Suppressor macrophage treated with lipopolysaccharide for 1 hour (primary cell): ENCODE results near the gene ITGA2.
A peak's percentile ranks its signal among the peaks of the same experiment; 100 is the strongest.
"Not testable (repeated sequence)": the region's sequence is repeated elsewhere in the genome, so short reads cannot be mapped to it uniquely, and the experiment has no call there.

Experiments used
- DNase-seq, 3 donors: peaks; one replicate each; pipeline ENCODE4 v3.0.0-alpha.2; 2020 to 2022

Gene ITGA2

DNA sequence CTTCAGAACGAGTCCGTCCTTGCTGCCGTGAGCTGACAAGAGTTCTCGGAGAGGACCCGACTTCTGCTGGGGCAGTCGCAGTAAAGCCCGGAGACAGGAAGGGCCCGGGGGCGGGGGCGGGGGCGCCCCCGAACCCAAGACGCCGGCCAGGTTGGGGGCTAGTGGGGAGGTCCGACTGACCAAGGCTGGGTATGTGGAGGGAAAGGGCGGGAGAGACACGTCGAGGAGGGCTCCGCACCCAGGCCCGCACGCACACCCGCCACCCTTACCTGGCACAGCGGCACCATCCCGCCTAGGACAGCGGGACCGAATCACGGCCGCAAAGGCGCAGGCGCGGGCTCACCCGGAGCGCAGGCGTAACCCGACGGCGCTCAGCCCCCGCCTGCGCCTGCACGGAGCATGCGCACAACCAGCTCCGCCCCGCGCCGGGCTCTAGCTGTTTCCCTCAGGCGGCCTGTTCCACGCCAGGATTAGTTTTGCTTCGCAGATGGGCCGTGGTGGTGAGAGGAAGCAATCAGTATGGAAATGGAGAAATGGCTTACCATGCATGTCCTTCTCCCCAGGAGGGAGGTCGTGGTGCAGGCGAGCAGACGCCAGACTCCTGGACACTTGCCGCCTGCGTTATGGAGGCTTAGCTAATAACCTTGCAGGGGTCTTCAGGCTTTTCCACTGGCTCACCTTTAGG lies 120.4 kb downstream of the ITGA2 start, which contains the start of gene MOCS2:
MOCS2 (minus strand) TSS at position 315 of the 685 bp plus-strand sequence. CDS start 2,583 bp downstream, outside the sequence.
- peak; percentile 95 to 97 (median 97) for DNase-seq

DNA sequence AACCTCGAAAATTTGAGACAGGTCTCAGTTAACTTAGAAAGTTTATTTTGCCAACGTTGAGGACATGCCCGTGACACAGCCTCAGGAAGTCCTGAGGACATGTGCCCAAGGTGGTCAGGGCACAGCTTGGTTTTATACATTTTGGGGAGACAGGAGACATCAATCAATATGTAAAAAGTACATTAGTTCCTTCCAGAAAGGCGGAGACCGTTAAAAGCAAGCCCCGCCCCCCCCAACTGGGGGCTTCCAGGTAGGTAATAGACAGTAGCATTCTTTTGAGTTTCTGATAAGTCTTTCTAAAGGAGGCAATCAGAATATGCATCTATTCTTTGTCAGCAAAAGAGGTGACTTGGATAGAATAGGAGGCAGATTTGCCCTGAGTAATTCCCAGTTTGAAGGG lies 121.0 kb downstream of the ITGA2 start:
- no peak for DNase-seq

DNA sequence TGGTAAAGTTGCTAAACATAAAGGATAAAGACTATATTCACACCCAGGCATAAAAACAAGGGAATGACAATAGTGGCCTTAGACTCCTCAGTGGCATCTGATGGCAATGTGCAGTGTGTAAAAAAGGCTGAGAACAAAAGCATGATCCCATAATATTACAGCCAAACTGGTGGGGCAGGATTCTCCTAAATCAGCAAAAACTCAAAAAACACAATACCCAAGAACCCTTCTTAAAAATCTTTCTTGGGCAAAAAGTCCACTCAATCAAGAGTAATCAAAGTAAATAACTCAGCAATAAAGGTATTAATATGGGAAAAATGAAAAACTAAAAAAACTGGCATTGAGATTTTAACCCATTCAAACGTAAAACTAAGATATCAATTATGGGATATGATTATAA lies 122.0 kb downstream of the ITGA2 start:
- DNase-seq: no peak

DNA sequence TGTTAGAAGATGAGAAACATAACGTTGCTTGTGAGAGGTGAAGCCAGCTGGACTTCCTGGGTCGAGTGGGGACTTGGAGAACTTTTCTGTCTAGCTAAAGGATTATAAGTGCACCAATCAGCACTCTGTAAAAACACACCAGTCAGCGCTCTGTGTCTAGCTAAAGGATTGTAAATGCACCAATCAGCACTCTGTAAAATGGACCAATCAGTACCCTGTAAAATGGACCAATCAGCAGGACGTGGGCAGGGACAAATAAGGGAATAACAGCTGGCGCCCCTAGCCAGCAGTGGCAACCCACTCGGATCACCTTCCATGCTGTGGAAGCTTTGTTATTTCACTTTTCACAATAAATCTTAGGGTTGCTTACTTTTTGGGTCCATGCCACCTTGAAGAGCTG lies 123.2 kb downstream of the ITGA2 start:
- DNase-seq: not testable (repeated sequence)

DNA sequence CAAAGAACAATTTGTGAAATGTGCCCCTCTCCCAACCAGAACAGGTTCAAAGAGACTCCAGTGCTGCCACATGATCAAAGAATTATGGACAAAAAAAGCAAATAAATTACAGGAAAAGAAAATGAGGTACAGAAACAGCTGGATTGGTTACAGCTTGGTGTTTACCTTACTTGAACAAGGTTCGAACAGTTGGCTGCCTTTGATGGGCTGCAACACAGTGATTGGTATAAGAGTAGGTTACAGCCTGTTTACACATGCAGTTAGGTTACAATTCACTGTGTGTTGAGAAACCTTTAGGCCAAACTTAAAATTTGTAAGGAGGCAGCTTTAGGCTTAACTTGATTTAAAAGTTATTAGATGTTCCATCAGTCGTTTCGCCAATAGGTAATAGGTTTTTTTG lies 123.8 kb downstream of the ITGA2 start:
- no peak for DNase-seq

DNA sequence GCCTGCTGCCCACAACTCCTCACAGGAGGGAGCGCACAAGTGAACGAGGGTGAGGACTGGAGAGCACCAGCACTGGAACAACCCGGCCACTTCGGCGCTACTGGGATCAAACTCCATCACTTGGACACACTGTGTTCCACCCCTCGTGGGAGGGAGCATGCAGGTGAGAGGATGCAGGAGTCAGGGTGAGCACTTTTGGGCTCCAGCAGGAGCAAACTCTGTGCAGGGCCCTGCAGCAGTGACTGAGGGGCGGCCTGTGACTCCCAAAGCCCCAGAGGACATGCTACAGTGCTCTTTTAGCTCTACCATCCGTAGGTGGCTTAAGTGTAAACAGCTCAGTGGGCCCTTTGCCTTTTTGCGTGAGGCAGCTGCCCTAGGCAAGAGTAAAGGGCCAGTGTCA lies 124.8 kb downstream of the ITGA2 start:
- DNase-seq: no peak

DNA sequence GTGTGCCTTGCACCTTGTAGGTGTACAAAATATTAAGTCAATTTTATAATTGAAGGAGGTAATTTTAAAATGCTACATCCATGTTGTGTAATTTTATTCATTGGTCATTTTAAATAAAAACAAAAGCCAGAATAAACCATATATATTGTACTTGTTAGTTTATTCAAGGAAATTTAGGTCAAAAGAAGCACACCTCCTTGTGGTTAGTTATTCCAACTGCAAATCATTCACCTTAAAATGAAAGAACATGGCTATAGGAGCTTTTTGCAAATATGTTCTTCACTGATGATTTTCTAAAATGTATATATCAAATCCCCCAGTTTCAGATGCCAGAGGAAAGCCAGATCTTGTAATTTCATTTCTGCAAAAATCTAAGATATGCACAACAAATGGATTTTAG lies 125.8 kb downstream of the ITGA2 start:
- DNase-seq: peak in 1 of 3 donors; percentile 23

DNA sequence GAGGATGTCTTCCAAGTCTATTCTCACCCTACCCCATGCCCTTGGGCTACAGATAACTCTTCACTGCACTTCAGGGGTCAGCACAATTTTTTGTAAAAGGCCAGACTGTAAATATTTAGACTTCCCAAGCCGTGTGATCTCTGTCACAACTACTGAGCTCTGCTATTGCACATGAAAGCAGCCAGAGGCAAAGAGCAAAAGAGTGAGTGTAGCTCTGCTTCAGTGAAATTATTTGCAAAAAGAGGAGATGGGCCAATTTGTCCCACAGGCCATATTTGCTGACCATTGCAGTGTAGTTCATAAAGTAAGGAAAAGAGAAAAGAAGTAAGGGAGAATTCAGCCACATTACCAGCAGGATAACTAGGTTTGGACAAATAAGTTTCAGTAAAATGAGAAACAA lies 127.4 kb downstream of the ITGA2 start:
- DNase-seq: no peak

DNA sequence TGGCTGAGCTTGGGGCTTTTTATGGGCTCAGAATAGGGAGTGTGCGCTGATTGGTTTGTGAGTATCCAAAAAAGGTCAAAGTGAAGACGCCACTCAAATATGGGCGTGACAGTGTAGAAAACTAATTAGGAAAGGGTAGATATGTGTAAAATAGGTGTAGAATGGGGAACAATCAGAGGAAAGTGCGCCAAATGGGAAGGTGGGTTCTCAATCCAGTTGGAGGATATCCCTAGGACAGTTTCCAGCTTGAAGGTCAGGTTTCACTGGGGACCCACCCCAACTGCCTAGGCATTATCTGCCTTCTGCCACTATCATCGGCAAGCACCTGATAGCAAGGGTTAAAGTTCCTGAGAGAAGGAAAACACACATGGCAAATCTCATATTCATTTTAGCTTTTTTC lies 129.7 kb downstream of the ITGA2 start:
- DNase-seq: no peak

DNA sequence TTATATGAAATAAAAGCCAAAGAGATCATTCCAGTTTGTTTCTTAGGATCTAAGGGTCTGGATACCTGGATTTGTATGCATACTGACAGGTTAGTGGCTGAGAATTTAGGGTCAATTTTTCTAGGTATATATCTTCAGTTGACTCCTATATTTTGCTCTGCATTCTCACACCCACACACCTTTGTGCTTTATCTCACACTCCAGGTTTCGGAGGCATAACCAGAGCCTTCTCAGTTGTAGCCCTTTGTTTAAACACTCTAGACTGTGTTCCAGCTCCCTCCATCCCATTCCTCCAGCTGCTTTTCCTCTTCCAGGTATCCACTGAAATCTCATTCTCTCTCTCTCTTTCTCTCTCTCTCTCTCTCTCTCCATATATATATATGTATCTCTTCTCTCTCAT lies 131.0 kb downstream of the ITGA2 start:
- DNase-seq: no peak

DNA sequence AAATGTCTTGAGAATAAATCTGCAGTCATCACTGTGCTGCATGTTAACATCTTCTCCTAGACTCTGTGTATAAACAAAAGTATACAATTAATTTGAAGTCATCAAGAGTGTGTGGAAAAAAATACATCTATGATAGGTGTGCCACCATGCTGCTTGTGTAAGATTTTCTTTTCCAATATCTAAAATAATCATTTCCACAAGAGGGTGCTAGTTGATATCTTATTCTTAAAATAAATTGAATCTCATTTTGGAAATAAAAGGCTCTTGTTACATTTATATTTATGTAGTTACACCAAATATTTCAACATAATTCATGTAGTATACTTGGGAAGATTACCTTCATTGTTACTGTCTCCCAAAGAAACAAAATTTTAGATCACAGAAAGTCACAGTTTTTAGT lies 134.6 kb downstream of the ITGA2 start:
- no peak for DNase-seq

DNA sequence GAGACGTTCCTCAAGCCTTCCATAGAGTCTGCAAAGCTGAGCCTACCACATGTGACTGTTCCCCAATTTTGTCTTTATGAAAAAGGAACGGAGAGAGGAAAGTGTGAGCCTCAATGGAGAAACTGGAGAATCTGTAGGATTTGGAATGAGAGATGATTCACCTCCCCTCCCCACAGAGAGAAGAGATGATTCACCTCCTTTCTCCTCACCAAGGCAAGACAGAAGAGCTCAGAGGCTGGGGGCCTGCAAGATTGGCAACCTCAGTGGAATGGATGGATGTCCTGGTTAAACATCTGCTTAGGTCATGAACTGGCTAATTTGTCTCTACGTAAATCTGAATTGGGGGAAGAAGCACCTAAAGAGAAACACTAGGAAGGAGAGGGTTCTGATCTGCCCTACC lies 137.4 kb downstream of the ITGA2 start:
- DNase-seq: no peak

DNA sequence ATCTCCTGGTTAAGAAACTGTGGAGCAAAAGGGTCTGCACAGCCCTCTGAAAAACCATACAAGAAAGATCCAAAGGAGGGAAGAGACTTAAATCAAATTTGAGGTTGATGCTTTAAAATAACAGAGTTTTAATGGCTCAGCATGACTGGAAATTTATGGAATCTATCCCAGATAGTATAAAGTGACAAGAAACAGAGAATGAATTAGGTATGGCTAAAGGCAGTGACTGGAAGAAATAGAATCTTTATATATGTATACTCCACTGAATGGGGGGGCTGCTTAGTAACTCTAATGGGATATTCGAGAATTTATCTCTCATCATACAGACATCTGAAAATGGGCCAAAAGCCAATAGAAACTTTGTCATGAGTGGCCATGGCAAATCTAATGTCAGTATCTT lies 138.0 kb downstream of the ITGA2 start:
- no peak for DNase-seq

DNA sequence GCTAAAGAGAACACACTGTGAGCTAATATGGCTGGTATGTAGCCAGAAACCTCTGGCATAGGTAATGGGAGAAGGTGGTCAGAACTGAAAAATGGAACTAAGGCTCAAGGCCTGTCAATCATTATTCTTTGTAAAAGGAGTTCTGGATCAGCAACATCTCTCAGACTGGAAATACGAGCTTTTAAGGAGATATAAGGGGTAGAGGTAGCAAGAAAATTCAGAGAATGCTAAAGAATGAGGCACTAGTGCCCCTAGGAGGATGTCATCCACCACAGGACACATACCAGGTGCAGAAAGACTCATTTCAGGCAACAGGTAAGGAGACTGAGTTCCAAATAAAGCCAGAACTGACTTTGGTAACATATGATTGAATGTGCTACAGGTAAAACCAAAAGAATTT lies 139.3 kb downstream of the ITGA2 start:
- no peak for DNase-seq

DNA sequence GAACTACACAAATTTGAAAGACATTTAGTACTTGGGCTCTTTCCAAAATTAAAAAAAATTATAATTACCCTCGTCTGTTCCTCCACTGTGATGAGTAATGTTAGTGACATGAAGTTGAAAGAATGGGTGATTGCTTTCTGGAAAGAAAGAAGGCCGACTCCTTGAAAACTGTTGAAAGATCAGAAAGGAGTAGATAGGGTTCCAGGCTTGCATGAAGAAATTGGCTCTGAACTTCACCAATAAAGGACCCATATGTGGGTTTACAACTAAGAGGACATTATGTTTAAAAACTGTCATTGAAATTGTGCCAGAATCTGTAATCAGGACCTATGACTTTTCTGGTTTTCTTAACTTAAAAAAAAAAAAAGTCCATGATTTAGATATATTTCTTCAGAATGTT lies 141.1 kb downstream of the ITGA2 start:
- no peak for DNase-seq

DNA sequence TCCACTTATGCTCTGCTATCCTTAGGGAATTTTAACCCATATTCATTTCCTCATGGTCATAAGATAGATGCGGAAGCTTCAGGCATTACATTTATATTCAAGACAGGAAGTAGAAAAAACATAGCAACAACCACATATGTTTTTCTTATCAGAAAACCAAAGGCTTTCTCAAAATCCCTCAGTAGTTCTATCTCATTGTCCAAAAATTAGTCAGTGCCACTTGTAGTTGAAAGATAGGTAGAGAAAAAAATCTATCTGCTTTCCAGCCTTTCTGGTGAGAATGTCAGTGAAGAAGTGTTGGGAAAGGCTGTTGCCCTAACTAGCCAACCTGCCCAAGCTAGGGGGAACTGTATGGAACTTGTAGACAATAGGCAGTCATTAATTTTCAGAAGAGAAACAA lies 143.9 kb downstream of the ITGA2 start:
- no peak for DNase-seq
